Brain pericyte (primary cell): Measurements from ENCODE around the gene STK16.
"Not testable (repeated sequence)": the region's sequence is repeated elsewhere in the genome, so short reads cannot be mapped to it uniquely, and the experiment has no call there.

Experiments
- DNase-seq: peaks from one replicate; pipeline ENCODE4 v3.0.0-alpha.2; 2012; ENCODE audit warnings: low read depth, low spot score

STK16 gene

DNA sequence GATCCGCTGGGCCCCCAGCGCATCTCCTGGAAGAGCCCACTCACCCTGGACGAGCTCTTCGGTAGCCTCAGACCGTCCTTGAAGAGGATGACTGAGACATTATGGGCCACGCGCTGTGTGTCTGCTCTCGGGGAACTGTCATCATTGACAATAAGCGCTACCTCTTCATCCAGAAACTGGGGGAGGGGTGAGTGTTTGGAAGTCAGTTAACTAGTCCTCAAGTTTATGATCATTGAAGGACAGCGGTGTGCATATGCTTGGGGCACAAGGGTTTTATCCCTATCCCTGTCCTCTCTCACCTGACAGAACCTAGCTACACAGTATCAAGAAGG lies 586 bp downstream of the STK16 start:
- no peak for DNase-seq

DNA sequence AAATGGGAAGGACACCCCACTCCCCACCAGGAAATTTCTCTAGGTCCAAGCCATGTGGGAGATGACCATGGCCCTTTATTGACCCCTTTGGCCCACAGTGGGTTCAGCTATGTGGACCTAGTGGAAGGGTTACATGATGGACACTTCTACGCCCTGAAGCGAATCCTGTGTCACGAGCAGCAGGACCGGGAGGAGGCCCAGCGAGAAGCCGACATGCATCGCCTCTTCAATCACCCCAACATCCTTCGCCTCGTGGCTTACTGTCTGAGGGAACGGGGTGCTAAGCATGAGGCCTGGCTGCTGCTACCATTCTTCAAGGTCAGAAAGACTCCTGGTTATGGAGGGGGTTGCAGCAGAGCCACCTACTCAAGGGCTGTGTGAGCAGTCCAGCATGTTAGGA lies 1.3 kb downstream of the STK16 start:
- DNase-seq = no peak

DNA sequence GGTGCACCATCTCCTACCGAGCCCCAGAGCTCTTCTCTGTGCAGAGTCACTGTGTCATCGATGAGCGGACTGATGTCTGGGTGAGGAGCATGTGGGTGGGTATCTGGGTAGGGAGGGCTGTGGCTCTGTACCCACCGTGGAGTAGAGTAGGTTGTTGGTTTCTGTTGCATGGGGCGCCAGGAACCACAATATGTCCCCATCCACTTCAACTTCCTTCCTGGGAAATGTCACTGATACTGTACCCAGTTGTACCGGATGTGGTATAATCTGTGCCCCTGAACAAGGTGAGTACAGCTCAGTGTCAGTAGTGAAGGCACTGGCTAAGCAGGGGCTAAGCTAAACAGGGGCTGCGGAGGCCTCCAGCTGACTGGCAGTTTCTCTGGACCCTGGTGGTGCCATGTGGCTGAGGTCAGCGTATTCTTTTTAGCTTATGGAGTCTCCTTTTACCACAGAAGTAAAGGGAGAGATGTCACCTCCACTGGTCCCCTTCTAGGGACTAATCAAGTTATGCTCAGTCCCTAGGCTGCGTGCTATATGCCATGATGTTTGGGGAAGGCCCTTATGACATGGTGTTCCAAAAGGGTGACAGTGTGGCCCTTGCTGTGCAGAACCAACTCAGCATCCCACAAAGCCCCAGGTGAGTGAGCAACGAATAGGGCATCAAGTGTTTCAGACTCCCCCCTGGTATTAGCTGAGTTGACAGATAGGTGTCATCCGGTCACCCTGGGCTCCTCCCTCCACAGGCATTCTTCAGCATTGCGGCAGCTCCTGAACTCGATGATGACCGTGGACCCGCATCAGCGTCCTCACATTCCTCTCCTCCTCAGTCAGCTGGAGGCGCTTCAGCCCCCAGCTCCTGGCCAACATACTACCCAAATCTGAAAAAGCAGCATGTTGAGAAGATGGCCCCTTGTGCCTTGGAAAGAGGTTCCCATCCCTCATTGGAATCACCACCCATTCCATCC lies 2.7 kb downstream of the STK16 start:
- no peak for DNase-seq

DNA sequence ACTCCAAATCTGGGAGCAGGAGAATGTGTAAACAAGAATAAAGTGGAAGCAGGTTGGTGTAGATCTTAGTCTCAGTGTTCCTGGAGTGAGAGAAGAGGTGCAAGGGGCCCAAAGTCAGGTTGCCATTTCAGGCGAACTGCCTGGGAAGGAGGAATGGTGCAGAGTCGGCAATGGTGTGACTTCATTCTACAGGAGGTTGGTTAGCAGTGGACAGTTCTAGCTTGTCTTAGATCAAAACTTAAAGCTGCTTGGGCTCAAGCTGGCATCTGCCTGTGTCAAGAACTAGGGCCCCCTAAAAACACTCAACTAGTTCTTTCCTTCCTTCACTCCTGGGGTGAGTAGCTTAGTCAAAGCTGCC lies 3.5 kb downstream of the STK16 start:
- no peak for DNase-seq

- DNase-seq = peak; percentile 21
These were observed 4.1 kb downstream of the STK16 start for GRCh38 chr2:219249203-219249980.

DNA sequence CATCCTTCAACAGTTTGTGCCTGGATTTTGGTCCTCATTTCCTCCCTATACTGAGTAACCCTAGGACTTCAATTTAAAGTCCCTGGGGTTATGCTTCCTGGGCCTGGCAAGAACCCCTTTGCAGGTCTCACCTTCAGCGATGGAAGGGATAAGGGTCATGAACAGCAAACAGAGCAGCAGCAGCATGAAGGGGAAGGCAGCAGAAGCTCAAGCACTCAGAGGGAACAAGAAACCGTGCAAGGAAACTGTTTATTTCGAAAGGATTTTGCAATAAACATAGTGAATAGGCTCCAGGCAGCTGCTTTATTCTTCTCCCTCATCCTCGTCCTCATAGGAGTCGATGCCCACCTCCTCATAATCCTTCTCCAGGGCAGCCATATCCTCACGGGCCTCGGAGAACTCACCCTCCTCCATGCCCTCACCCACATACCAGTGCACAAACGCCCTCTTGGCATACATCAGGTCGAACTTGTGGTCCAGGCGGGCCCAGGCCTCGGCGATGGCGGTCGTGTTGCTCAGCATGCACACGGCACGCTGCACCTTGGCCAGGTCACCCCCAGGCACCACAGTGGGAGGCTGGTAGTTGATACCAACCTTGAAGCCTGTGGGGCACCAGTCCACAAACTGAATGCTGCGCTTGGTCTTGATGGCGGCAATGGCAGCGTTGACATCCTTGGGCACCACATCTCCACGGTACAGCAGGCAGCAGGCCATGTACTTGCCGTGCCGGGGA lies 4.9 kb downstream of the STK16 start:
- DNase-seq = no peak

DNA sequence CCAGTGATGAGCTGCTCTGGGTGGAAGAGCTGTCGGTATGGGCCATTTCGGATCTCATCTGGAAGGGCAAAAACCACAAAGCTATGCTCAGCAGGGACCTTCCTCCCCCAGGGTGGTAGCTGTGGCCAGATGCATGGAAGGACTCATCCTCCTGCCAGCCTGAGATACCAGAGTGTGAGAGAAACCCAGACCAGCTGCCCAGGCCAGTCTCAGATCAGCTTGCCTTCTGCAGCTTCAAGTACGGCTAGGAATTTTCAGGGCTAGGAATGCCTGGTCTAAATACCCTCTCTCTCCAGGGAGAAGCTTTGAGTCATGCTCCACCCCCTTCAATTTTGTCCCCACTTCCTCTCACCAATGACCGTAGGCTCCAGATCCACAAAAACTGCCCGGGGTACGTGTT lies 6.4 kb downstream of the STK16 start:
- DNase-seq = no peak

DNA sequence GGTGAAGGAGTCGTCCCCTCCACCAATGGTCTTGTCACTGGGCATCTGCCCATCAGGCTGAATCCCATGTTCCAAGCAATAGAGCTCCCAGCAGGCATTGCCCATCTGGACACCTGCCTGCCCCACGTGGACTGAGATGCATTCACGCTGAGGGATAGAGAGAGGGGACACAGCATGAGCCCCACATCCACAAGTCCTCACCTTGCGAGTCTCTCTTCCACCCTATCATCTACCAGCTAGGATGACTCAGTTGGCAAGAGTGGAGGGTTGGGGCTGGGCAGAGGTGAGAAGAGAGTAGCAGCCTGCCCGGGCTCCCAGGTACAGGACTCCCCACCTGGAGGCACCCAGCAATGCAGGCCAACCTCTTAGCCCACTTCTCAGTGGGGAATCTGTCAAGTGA lies 6.8 kb downstream of the STK16 start:
- no peak for DNase-seq

- DNase-seq = no peak
These were observed 7.3 kb downstream of the STK16 start for GRCh38 chr2:219252570-219252899.

DNA sequence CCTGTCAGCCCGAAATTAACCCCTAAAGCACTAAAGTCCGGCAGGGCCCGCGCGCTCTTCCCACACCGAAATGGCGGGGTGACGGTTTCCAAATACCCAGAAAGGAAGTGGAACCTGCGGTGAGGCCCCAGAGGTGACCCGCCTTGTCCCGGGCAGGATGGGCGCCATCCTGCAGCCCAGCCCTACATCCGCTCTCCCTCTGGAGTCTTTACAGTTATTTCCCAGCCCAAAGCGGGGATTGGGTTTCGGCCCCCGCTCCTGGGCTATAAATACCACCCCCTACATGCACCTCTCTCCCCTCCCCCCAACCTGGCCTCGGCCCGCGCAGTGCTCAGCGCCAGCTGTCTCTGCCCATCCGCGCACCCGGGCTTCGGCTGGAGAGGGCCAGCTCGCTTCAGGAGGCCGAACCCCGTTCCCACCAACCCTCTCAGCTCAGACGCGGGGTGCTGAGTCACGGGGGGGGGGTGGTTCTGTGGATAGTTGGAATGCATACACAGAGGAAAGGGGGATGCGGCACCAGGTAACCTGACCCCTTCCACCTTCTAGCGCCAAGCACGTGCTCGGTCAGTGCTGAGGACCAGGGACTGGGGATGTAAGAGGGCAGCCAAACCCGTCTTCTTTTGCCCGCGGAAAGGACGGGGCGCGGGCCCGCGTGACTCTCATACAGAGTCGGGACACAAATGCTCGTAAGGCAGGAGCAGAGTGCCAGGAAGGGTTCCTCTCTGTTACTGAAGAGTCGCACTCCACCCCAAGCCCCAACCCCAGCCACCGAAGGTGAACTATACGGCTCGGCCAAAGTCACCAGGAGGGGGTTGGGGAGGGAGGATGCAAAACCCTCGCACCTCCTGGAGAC lies 7.8 kb downstream of the STK16 start, which contains the start of gene TUBA4B:
Gene TUBA4B, plus strand, starts transcription at position 344 of the 853 bp plus-strand sequence. Its CDS starts 165 bp downstream, at position 509.
- no peak for DNase-seq

DNA sequence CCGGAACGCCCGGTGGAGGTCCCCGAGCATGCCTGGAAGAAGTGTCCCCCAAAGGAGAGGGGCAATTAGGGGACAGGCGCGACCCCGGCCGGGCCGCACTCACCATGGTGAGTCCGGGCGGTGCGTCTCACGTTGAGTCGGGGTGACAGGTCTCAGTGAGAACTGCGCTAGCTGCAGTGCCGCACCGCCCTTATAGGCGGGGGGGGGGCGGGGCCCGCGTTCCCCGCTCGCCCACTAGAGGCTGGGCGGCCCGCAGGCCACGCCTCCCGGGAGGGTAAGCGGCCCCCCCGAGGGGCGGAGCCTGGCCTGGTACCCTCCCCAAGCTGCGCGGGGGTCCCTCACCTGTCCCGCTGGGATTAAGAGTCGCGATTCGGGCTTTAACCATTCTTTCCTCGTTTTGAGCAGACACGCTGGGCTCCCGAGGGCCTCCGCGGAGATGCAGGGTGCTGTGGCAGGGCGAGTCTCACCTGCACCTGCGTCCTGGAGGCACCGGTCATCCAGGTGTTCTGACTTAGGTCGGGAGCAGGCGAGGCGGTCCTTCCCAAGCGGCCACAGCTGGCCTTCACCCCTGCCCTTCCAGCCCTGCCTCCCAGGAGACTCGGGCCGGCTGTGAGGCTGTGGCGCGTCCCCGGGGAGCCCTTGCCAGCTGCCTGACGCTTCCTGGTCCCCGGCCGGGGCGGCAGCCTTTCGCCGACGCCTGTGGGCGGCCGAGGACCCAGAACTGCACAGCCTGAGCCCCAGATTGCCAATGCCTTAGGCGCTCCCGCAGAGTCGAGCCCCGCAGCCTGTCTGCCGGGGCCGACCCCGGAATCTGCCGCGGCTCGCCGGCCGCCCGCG lies 8.7 kb downstream of the STK16 start, which contains the start of gene TUBA4A:
Gene TUBA4A, minus strand, starts transcription at position 166 of the 837 bp plus-strand sequence. Its CDS starts 60 bp downstream, at position 106.
- no peak for DNase-seq

DNA sequence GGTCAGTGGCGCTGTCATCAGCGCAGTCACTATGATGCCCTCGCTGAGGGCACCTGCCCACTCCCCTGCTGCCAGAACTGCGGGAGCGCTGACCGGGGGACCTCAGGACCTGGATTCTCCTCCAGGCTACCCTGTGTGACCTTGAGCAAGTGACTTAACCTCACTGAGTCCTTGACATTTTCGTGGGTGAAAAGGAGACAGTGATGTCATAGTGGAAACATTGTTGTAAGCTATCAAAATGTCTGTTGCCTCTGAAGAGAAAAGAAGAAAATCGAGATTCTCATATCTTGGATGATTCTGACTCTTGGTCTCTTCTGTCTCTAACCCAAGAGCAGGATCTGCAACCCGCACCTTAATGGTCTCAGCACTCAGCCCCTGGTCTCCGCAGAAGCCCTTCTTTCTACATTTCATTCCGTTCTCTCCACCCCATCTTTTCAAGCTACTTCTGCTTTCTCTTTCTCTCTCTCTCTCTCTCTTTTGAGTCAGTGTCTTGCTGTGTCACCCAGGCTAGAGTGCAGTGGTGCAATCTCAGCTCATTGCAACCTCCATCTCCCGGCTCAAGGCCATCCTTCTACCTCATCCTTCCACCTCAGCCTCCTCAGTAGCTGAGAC lies 9.4 kb downstream of the STK16 start:
- DNase-seq = no peak

DNA sequence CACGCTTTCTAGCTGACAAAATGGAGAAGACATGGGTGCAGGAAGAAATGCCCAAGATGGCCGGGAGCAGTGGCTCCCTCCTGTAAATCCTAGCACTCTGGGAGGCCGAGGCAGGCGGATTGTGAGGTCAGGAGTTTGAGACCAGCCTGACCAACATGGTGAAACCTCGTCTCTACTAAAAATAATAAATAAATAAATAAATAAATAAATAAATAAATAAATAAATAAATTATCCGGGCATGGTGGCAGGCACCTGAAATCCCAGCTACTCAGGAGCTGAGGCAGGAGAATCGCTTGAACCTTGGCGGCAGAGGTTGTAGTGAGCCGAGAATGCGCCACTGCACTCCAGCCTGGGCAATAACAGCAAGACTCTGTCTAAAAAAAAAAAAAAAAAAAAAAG lies 13.7 kb downstream of the STK16 start:
- DNase-seq = not testable (repeated sequence)

DNA sequence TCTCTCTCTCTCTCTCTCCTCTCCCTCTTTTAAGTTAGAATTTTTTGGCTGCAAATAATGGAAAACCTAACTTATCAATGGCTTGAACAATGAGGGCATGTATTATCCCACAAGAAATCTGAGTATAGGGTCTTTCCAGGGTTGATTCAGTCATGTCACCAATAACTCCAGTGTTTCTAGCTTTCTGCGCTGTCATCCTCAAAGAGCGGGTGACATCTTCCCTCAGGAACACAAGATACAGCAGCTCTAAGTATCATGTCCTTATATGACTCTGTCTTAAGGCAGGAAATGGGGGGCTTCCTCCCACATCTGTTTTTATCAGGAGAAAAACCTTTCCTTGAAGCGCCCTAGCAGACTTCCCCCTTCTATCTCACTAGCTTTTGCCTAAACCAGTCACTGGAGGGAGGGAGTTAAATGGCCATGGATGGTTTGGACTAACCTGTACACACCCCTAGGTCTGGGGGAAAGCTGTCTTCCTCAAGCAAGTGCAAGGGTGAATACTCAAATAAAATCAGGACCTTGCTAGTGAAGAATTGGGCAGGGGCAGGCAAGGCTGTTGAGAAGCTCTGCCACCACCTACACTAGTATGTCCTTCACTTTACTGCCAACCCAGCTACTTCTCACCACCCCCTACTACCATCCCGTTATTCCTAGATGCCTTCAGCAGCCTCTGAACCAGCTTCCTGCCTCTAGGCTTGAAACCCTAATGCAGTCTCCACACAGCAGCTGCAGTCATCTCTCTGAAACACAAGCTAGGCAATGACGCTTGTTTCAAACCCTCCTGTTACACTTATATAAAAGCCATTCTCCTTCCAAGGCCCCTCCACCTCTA lies 16.0 kb downstream of the STK16 start:
- DNase-seq = no peak

GRCh38 chr2:219266232-219266631 lies 21.0 kb downstream of the STK16 start:
- no peak for DNase-seq

- DNase-seq = no peak
These were observed 21.6 kb downstream of the STK16 start for GRCh38 chr2:219266886-219267285.

DNA sequence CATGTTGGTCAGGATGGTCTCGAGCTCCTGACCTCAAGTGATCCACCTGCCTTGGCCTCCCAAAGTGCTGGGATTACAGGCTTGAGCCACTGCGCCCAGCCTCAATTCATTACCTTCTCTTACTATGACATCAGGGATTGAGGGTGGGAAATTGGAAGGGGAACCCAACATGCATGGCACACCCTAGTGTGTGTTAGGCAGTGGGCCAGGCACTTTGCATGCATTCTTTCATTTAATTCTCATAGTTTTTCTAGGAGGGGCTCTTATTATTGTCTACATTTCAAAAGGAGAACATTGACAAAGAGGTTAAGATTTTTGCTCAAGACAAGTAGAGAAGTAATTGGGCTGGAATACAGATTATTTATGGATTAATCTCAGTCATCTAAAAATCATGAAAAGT lies 23.0 kb downstream of the STK16 start:
- no peak for DNase-seq

GRCh38 chr2:219269362-219270054 lies 24.2 kb downstream of the STK16 start:
- no peak for DNase-seq

DNA sequence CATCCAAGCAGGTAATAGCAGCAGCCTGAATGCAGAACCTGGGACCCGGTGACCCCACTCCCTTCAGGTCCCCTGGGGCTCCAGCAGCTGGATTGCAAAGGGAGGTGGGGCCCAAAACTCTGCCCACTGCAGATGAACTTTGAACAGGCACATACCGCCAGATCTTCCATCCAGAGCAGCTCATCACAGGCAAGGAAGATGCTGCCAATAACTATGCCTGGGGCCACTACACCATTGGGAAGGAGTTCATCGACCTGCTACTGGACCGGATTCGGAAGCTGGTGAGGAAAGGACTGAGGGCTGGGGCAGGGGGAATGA lies 24.7 kb downstream of the STK16 start:
- no peak for DNase-seq
